GM19238 (cell line): ENCODE data around the gene KDSR.

Experiments used
- DNase-seq: peaks from one replicate; pipeline ENCODE4 v3.0.0; 2011; ENCODE audit warnings: low spot score; ENCODE audit not compliant: insufficient read length

The KDSR gene

GRCh38 chr18:63307551-63308200, 59.3 kb downstream of the KDSR start:
- DNase-seq = no peak

- no peak for DNase-seq
These were observed 60.0 kb downstream of the KDSR start for GRCh38 chr18:63306819-63307550.

- no peak for DNase-seq
These were observed 60.8 kb downstream of the KDSR start for GRCh38 chr18:63306249-63306648.

- DNase-seq = no peak
These were observed 63.5 kb downstream of the KDSR start for GRCh38 chr18:63303547-63303946.

GRCh38 chr18:63302636-63303405, 64.2 kb downstream of the KDSR start:
- DNase-seq = no peak

- DNase-seq = no peak
These were observed 64.8 kb downstream of the KDSR start for GRCh38 chr18:63302220-63302619.

- no peak for DNase-seq
These were observed 65.6 kb downstream of the KDSR start for GRCh38 chr18:63301434-63301833.

GRCh38 chr18:63299837-63300745, 66.9 kb downstream of the KDSR start:
- DNase-seq = no peak

- DNase-seq = no peak
These were observed 68.3 kb downstream of the KDSR start for GRCh38 chr18:63298400-63299365.

GRCh38 chr18:63297687-63298399, 69.2 kb downstream of the KDSR start:
- DNase-seq = no peak

GRCh38 chr18:63293935-63294334, 73.1 kb downstream of the KDSR start:
- DNase-seq = no peak

- no peak for DNase-seq
These were observed 73.9 kb downstream of the KDSR start for GRCh38 chr18:63292831-63293683.

GRCh38 chr18:63291278-63291677, 75.7 kb downstream of the KDSR start:
- no peak for DNase-seq

GRCh38 chr18:63290821-63291200, 76.2 kb downstream of the KDSR start:
- no peak for DNase-seq

GRCh38 chr18:63290166-63290820, 76.7 kb downstream of the KDSR start:
- no peak for DNase-seq

- no peak for DNase-seq
These were observed 78.7 kb downstream of the KDSR start for GRCh38 chr18:63288311-63288710.

- no peak for DNase-seq
These were observed 79.2 kb downstream of the KDSR start for GRCh38 chr18:63287691-63288220.

- DNase-seq = no peak
These were observed 80.1 kb downstream of the KDSR start for GRCh38 chr18:63286926-63287325.
